ENCODE measurements around the gene TRPM2. TPM values are rescaled to one million over a fixed set of nuclear protein-coding genes. Genes with fewer than 3 reads are reported as not detected.

TRPM2 gene
- total RNA-seq, 1 experiment from 2014 or later, result not detected

DNA sequence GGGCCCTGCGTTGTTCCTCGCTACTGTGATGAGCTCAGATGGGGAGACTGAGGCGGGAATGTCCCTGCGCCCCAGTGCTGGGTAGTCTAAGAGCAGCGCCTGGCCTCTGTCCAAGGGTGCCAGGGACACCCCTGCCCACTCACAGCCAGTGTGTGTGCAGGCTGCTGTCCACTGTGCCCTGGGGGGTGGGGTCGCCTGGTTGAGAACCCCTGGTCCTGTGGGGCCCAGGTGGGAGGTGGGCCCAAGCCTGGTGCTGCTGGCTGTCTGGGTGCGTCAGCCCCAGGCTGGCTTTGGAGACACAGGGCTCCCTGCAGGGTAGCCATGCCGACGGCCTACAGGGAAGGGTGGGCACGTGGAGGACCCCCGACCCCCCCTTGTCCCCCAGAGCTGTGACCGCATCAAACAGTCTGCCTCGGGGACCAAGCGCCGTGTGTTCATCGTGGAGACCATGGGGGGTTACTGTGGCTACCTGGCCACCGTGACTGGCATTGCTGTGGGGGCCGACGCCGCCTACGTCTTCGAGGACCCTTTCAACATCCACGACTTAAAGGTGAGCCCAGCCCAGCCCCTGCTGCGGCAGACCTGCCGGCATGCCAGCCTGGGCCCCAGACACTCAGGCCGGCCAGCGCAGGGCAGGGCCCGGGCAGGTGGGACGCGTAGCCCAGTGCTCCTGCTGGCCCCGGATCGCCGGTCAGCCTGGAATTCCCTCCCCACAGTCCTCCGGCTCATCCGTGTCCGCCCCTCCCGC is 29.1 kb upstream of the TRPM2 start:
- H3K36me3 ChIP-seq (ENCODE audit: low read depth), result no peaks in the 10 kb centered on the region
- no peak overlapping the region for H3K4me3 ChIP-seq
- TF ChIP-seq, protein P1, sequence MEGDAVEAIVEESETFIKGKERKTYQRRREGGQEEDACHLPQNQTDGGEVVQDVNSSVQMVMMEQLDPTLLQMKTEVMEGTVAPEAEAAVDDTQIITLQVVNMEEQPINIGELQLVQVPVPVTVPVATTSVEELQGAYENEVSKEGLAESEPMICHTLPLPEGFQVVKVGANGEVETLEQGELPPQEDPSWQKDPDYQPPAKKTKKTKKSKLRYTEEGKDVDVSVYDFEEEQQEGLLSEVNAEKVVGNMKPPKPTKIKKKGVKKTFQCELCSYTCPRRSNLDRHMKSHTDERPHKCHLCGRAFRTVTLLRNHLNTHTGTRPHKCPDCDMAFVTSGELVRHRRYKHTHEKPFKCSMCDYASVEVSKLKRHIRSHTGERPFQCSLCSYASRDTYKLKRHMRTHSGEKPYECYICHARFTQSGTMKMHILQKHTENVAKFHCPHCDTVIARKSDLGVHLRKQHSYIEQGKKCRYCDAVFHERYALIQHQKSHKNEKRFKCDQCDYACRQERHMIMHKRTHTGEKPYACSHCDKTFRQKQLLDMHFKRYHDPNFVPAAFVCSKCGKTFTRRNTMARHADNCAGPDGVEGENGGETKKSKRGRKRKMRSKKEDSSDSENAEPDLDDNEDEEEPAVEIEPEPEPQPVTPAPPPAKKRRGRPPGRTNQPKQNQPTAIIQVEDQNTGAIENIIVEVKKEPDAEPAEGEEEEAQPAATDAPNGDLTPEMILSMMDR (conservative IDR thresholded peaks at IDR 0.05), result no peak
- no peak for TF ChIP-seq EZH2 (IDR thresholded peaks at IDR 0.05; ENCODE audit: low read depth)
- H3K9me3 ChIP-seq (ENCODE audit: insufficient read depth, low read depth), result no peaks in the 10 kb centered on the region
- POLR2A ChIA-PET (ENCODE audit: unreplicated experiment), result no interaction called here
- DNase-seq, result no peak
- no peaks in the 10 kb centered on the region for H3K9me2 ChIP-seq (ENCODE audit: insufficient read depth)
- H2AFZ ChIP-seq, result no peak overlapping the region
- no peaks in the 10 kb centered on the region for H3K27me3 ChIP-seq (ENCODE audit: insufficient read depth, low read depth)
- no peaks in the 10 kb centered on the region for H3K4me1 ChIP-seq (replicated peaks; ENCODE audit: insufficient read depth)
- no peaks in the 10 kb centered on the region for H4K20me1 ChIP-seq (ENCODE audit: insufficient read depth)
- BruUV-seq (replicated peaks), result no TSS peak
- intact Hi-C loops (cut with micrococcal nuclease; ENCODE audit: unreplicated experiment), result no loop called here
- H3K4me2 ChIP-seq, result no peak overlapping the region
- CTCF ChIA-PET, result no interaction called here
- no peaks in the 10 kb centered on the region; the same call in 1 of the 2 replicates for H3F3A ChIP-seq (ENCODE audit: insufficient read depth, low read depth)
- no peaks in the 10 kb centered on the region for H3K79me2 ChIP-seq (ENCODE audit: low read depth)
- H3K27ac ChIP-seq, result no peak overlapping the region

DNA sequence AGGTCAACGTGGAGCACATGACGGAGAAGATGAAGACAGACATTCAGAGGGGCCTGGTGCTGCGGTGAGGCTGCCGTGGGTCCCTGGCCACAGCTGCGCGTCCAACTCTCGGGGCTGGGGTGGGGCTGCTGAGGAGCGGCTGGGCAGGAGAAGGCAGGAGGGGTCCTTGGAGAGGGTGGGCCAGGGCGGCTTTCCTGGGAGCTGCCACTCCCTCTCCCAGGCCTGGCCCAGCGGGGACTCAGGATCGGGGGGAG is 28.6 kb upstream of the TRPM2 start:
- H3K36me3 ChIP-seq (ENCODE audit: low read depth), result no peaks in the 10 kb centered on the region
- no peak overlapping the region for H3K4me2 ChIP-seq
- no TSS peak for BruUV-seq (replicated peaks)
- H3K9me2 ChIP-seq (ENCODE audit: insufficient read depth), result no peaks in the 10 kb centered on the region
- no peak overlapping the region for H3K27ac ChIP-seq
- H3K4me1 ChIP-seq (replicated peaks; ENCODE audit: insufficient read depth), result no peaks in the 10 kb centered on the region
- ChIA-PET CTCF (no interaction called here), POLR2A (ENCODE audit: unreplicated experiment) (no interaction called here)
- intact Hi-C loops (cut with micrococcal nuclease; ENCODE audit: unreplicated experiment), result no loop called here
- no peak for DNase-seq
- TF ChIP-seq, protein P1 (conservative IDR thresholded peaks at IDR 0.05), result no peak
- TF ChIP-seq EZH2 (IDR thresholded peaks at IDR 0.05; ENCODE audit: low read depth), result no peak
- no peaks in the 10 kb centered on the region for H3K79me2 ChIP-seq (ENCODE audit: low read depth)
- H2AFZ ChIP-seq, result no peak overlapping the region
- no peak overlapping the region for H3K4me3 ChIP-seq
- H4K20me1 ChIP-seq (ENCODE audit: insufficient read depth), result no peaks in the 10 kb centered on the region
- H3K9me3 ChIP-seq (ENCODE audit: insufficient read depth, low read depth), result no peaks in the 10 kb centered on the region
- H3K27me3 ChIP-seq (ENCODE audit: insufficient read depth, low read depth), result no peaks in the 10 kb centered on the region
- peaks cover 2% of the 10 kb centered on the region; the same call in 1 of the 2 replicates for H3F3A ChIP-seq (ENCODE audit: insufficient read depth, low read depth)

- no peak overlapping the region for H3K27ac ChIP-seq
- H3F3A ChIP-seq (ENCODE audit: insufficient read depth, low read depth), result peaks cover 2% of the 10 kb centered on the region; the same call in 1 of the 2 replicates
- TF ChIP-seq EZH2 (IDR thresholded peaks at IDR 0.05; ENCODE audit: low read depth), result no peak
- TF ChIP-seq, protein P1 (conservative IDR thresholded peaks at IDR 0.05), result no peak
- no peaks in the 10 kb centered on the region for H3K9me2 ChIP-seq (ENCODE audit: insufficient read depth)
- POLR2A ChIA-PET (ENCODE audit: unreplicated experiment), result no interaction called here
- H2AFZ ChIP-seq, result no peak overlapping the region
- no peak overlapping the region for H3K4me3 ChIP-seq
- H3K36me3 ChIP-seq (ENCODE audit: low read depth), result no peaks in the 10 kb centered on the region
- no peaks in the 10 kb centered on the region for H3K9me3 ChIP-seq (ENCODE audit: insufficient read depth, low read depth)
- no peaks in the 10 kb centered on the region for H3K79me2 ChIP-seq (ENCODE audit: low read depth)
- no peak for DNase-seq
- no peaks in the 10 kb centered on the region for H3K27me3 ChIP-seq (ENCODE audit: insufficient read depth, low read depth)
- CTCF ChIA-PET, result no interaction called here
- no peaks in the 10 kb centered on the region for H3K4me1 ChIP-seq (replicated peaks; ENCODE audit: insufficient read depth)
- H4K20me1 ChIP-seq (ENCODE audit: insufficient read depth), result no peaks in the 10 kb centered on the region
- H3K4me2 ChIP-seq, result no peak overlapping the region
- intact Hi-C loops (cut with micrococcal nuclease; ENCODE audit: unreplicated experiment), result no loop called here
- no TSS peak for BruUV-seq (replicated peaks)
These were observed 27.8 kb upstream of the TRPM2 start for GRCh38 chr21:44325386-44326271.
